ENCODE measurements around the gene ELF1. TPM values are rescaled to one million over a fixed set of nuclear protein-coding genes. Genes with fewer than 3 reads are reported as not detected.

The ELF1 gene
- total and polyA plus RNA-seq, 10 of the 15 experiments (the other 5 are each of a cell fraction or from before 2014, with no cell fraction given), result 43.3 to 97.6 (median 55.7) TPM

DNA sequence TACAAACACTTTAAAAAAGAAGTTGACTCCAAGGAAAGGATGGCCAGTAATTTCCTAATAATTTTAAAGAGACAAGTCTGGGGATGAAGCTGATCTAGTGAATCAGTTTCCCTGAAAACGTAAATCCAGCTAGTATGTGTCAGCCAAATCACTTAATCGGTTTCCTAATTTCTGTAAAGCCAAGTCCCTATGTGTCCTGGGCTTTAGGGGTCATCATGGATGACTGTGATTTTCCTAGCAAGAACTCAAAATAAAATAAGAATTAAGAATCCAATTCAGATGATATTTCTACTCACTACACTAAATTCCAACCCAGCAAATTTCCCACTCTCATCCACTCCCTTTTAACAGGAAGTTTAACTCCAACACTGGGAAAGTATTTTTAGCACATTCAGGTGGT, 35.9 kb downstream of the ELF1 start:
- Histone ChIP-seq H4K20me1 (ENCODE audit: control insufficient read depth, insufficient read depth) (no peaks in the 10 kb centered on the region), H3K4me2 (ENCODE audit: control insufficient read depth, insufficient read depth) (peak overlapping the region; percentile 96), H3K4me1 (ENCODE audit: control insufficient read depth, insufficient read depth, low read length) (peaks cover 20% of the 10 kb centered on the region), H3K9me3 (replicated peaks; ENCODE audit: control insufficient read depth, insufficient read depth, low read length) (no peaks in the 10 kb centered on the region), H3K27ac (ENCODE audit: control insufficient read depth, insufficient read depth) (peak overlapping the region; percentile 82), H3K4me3 (peak overlapping the region; percentile 16; the same call in 1 of the 2 replicates), H3K36me3 (ENCODE audit: control insufficient read depth in 2 of 2, insufficient read depth in 2 of 2, low read length in 1 of 2) (peaks cover 0 to 6% of the 10 kb centered on the region in 2 experiments; a peak in 2 of 4 replicates), H2AFZ (ENCODE audit: control insufficient read depth, low read depth, low read length) (no peak overlapping the region), H3K79me2 (ENCODE audit: control insufficient read depth, insufficient read depth, low read length) (peaks cover 99% of the 10 kb centered on the region), H3K9ac (ENCODE audit: control insufficient read depth, insufficient read depth, low read length) (peak overlapping the region; percentile 49), H3K27me3 (replicated peaks in 1 of 2; ENCODE audit: control insufficient read depth in 2 of 2, insufficient read depth in 2 of 2, low read length in 1 of 2) (no peaks in the 10 kb centered on the region)
- RAD21 ChIA-PET (ENCODE audit: unreplicated experiment), result interaction anchor here (1.0 kb wide), 2 partner anchors 9 to 11 kb away, joined by 3 read pairs; no protein-coding TSS in a partner anchor
- FAIRE-seq (no peak), ATAC-seq (no peak), DNase-seq (ENCODE audit: low read depth, low spot score) (no peak)
- BruUV-seq (replicated peaks), result TSS peak; percentile 93
- WGBS (ENCODE audit: insufficient coverage, insufficient replicate concordance, low lambda C conversion rate, missing lambda C conversion rate), result 23% methylated on average over 2 of the region's 2 CpGs
- intact Hi-C loops (cut with micrococcal nuclease; ENCODE audit: unreplicated experiment) (loop anchor here (2.0 to 10.0 kb wide), 2 partner anchors 22 to 1292 kb away; partner anchors contain the start of gene AKAP11), in situ Hi-C loops (cut with MboI) (no loop called here)
- CTCF ChIA-PET, result interaction anchor here (0.8 kb wide), 1 partner anchor 9 kb away, joined by 4 read pairs; no protein-coding TSS in a partner anchor
- POLR2A ChIA-PET, result no interaction called here
- SMC1A ChIA-PET (ENCODE audit: uncharacterized antibody, unreplicated experiment), result interaction anchor here (0.7 to 1.0 kb wide), 5 partner anchors 9 to 71 kb away, joined by 3 to 5 read pairs (median 3); partner anchors contain the start of gene ELF1
- TF ChIP-seq, protein P1, sequence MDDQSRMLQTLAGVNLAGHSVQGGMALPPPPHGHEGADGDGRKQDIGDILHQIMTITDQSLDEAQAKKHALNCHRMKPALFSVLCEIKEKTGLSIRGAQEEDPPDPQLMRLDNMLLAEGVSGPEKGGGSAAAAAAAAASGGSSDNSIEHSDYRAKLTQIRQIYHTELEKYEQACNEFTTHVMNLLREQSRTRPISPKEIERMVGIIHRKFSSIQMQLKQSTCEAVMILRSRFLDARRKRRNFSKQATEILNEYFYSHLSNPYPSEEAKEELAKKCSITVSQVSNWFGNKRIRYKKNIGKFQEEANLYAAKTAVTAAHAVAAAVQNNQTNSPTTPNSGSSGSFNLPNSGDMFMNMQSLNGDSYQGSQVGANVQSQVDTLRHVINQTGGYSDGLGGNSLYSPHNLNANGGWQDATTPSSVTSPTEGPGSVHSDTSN (IDR thresholded peaks at IDR 0.05; ENCODE audit: insufficient replicate concordance, low read depth, low read length), result no peak
- no peak for TF ChIP-seq RAD51 (IDR thresholded peaks at IDR 0.05)
- TF ChIP-seq POLR2A (IDR thresholded peaks at IDR 0.05; ENCODE audit: low read depth, low read length), result no peak
- TF ChIP-seq, protein P2, sequence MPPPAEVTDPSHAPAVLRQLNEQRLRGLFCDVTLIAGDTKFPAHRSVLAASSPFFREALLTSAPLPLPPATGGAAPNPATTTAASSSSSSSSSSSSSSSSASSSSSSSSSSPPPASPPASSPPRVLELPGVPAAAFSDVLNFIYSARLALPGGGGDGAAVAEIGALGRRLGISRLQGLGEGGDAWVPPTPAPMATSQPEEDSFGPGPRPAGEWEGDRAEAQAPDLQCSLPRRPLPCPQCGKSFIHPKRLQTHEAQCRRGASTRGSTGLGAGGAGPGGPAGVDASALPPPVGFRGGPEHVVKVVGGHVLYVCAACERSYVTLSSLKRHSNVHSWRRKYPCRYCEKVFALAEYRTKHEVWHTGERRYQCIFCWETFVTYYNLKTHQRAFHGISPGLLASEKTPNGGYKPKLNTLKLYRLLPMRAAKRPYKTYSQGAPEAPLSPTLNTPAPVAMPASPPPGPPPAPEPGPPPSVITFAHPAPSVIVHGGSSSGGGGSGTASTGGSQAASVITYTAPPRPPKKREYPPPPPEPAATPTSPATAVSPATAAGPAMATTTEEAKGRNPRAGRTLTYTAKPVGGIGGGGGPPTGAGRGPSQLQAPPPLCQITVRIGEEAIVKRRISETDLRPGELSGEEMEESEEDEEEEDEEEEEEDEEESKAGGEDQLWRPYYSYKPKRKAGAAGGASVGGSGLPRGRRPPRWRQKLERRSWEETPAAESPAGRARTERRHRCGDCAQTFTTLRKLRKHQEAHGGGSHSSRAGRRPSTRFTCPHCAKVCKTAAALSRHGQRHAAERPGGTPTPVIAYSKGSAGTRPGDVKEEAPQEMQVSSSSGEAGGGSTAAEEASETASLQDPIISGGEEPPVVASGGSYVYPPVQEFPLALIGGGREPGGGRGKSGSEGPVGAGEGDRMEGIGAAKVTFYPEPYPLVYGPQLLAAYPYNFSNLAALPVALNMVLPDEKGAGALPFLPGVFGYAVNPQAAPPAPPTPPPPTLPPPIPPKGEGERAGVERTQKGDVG (CRISPR knock-in tag; IDR thresholded peaks at IDR 0.05), result no peak
- no peak for TF ChIP-seq JUND (IDR thresholded peaks at IDR 0.05; ENCODE audit: low read depth, low read length)
- no peak for TF ChIP-seq DPF2 (IDR thresholded peaks at IDR 0.05)
- TF ChIP-seq, protein P3, sequence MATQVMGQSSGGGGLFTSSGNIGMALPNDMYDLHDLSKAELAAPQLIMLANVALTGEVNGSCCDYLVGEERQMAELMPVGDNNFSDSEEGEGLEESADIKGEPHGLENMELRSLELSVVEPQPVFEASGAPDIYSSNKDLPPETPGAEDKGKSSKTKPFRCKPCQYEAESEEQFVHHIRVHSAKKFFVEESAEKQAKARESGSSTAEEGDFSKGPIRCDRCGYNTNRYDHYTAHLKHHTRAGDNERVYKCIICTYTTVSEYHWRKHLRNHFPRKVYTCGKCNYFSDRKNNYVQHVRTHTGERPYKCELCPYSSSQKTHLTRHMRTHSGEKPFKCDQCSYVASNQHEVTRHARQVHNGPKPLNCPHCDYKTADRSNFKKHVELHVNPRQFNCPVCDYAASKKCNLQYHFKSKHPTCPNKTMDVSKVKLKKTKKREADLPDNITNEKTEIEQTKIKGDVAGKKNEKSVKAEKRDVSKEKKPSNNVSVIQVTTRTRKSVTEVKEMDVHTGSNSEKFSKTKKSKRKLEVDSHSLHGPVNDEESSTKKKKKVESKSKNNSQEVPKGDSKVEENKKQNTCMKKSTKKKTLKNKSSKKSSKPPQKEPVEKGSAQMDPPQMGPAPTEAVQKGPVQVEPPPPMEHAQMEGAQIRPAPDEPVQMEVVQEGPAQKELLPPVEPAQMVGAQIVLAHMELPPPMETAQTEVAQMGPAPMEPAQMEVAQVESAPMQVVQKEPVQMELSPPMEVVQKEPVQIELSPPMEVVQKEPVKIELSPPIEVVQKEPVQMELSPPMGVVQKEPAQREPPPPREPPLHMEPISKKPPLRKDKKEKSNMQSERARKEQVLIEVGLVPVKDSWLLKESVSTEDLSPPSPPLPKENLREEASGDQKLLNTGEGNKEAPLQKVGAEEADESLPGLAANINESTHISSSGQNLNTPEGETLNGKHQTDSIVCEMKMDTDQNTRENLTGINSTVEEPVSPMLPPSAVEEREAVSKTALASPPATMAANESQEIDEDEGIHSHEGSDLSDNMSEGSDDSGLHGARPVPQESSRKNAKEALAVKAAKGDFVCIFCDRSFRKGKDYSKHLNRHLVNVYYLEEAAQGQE (IDR thresholded peaks at IDR 0.05; ENCODE audit: low read depth, low read length), result no peak
- TF ChIP-seq RBBP5 (conservative IDR thresholded peaks at IDR 0.05), result no peak
- no peak for TF ChIP-seq LARP7 (IDR thresholded peaks at IDR 0.05)
- no peak for TF ChIP-seq ETV6 (conservative IDR thresholded peaks at IDR 0.05 in 1 of 2, IDR thresholded peaks at IDR 0.05 in 1 of 2; ENCODE audit: borderline replicate concordance in 1 of 2, low read depth in 1 of 2)
- no peak for TF ChIP-seq STAT1 (conservative IDR thresholded peaks at IDR 0.05)
- TF ChIP-seq IKZF2 (IDR thresholded peaks at IDR 0.05), result no peak
- no peak for TF ChIP-seq MEF2B (IDR thresholded peaks at IDR 0.05; ENCODE audit: partially characterized antibody, poor library complexity, severe bottlenecking)
